Activated CD8-positive, alpha-beta memory T cell treated with anti-CD3 and anti-CD28 coated beads, Interleukin-2, amount 50 U/mL, for 4 hours (primary cell): ENCODE measurements around the gene IPP.
"Not testable (repeated sequence)": the region's sequence is repeated elsewhere in the genome, so short reads cannot be mapped to it uniquely, and the experiment has no call there.

ENCODE experiments used
- DNase-seq: peaks from one replicate; pipeline ENCODE4 v3.0.0-alpha.2; 2020

Gene IPP

GRCh38 chr1:45750298-45751038 lies at the start of gene IPP:
IPP (minus strand) TSS chr1:45750653; CDS start chr1:45746411, 4,242 bp downstream.
- DNase-seq: peak; percentile 90

GRCh38 chr1:45796946-45797345 lies 46.5 kb upstream of the IPP start:
- DNase-seq: no peak

- no peak for DNase-seq
Measured at GRCh38 chr1:45796381-45796780, 45.9 kb upstream of the IPP start.

GRCh38 chr1:45793942-45794604 lies 43.6 kb upstream of the IPP start:
- DNase-seq: no peak

GRCh38 chr1:45792744-45793143 lies 42.3 kb upstream of the IPP start:
- DNase-seq: no peak

- DNase-seq: no peak
Measured at GRCh38 chr1:45789601-45790000, 39.1 kb upstream of the IPP start.

- DNase-seq: no peak
Measured at GRCh38 chr1:45787905-45788304, 37.5 kb upstream of the IPP start.

GRCh38 chr1:45785583-45785982 lies 35.1 kb upstream of the IPP start:
- DNase-seq: no peak

GRCh38 chr1:45775794-45776193 lies 25.3 kb upstream of the IPP start:
- DNase-seq: no peak

- no peak for DNase-seq
Measured at GRCh38 chr1:45772971-45773370, 22.5 kb upstream of the IPP start.

- no peak for DNase-seq
Measured at GRCh38 chr1:45769261-45769932, 18.9 kb upstream of the IPP start.

GRCh38 chr1:45767035-45767434 lies 16.6 kb upstream of the IPP start:
- DNase-seq: no peak

- DNase-seq: no peak
Measured at GRCh38 chr1:45765999-45766792, 15.7 kb upstream of the IPP start.

- DNase-seq: no peak
Measured at GRCh38 chr1:45762291-45762690, 11.8 kb upstream of the IPP start.

- DNase-seq: no peak
Measured at GRCh38 chr1:45755697-45756096, 5.2 kb upstream of the IPP start.

GRCh38 chr1:45753248-45754037 lies 3.0 kb upstream of the IPP start:
- DNase-seq: no peak

GRCh38 chr1:45752441-45753052 lies 2.1 kb upstream of the IPP start:
- no peak for DNase-seq

- no peak for DNase-seq
Measured at GRCh38 chr1:45752014-45752413, 1.6 kb upstream of the IPP start.

GRCh38 chr1:45751039-45751838 lies 786 bp upstream of the IPP start:
- DNase-seq: not testable (repeated sequence)

GRCh38 chr1:45746922-45747321 lies 3.5 kb downstream of the IPP start:
- no peak for DNase-seq

GRCh38 chr1:45739641-45740156 lies 10.8 kb downstream of the IPP start:
- DNase-seq: not testable (repeated sequence)
